ENCODE data around the gene NCF4. TPM values are rescaled to one million over a fixed set of nuclear protein-coding genes. Genes with fewer than 3 reads are reported as not detected.

The NCF4 gene
- total and polyA plus RNA-seq, 2 donors (not counting 1 experiment from before 2014, with no cell fraction given) = 118 to 175 TPM

DNA sequence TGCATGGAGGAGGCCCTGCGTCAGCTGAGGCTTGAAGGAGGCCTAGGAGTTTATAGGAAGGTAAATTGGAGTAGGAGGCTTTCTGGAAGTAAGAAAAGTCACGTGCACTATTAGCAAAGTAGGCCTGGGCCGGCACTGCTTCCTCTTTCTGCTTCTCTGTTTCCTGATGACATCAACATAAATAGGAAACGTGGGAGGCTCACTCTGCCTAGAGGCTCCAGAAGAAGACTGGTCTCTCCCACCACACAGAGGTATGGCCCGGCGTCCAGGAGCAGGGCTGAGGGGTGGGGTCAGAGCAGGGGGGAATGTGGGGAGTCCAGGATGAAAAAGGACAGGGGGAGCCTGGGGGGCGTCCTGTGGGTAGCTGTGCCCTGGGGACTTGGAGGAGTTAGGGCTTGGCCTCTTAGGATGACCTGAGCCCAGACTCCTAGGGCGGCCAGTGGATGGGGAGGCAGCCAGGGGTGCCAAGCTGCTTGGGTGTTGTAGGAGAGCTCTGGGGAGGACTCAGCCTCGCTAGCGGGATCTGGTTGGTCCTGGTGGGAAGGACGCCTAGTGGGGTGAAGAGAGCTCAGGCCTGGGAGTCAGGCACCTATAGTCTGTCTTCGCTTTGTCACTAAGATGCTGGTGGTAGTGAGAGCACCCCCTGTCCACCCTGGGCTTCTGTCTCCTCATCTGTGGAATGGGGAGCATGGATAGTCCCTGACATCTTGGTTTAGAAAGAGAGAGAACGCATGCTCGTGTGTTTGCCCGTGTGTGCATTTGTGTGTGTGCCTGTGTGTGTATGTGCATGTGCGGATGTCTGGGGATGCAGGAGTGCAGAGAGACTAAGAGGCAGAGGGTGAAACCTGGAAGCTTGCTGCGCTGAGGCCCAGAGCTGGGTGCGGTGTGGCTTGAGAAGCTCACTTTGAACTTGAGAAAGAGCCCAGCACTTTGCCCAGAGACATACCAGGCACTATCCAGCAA is 52.9 kb downstream of the NCF4 start, which contains the start of gene CSF2RB:
Gene CSF2RB (plus strand): TSS at position 202 of the 963 bp plus-strand sequence. CDS start 8,580 bp downstream, outside the sequence.
- Mint-ChIP-seq H3K4me1 (peaks cover 40% of the 10 kb centered on the region), H3K27ac (peak within 1 kb of the TSS; percentile 90), H3K27me3 (peaks cover 3% of the 10 kb centered on the region), H3K4me3 (peak within 1 kb of the TSS; percentile 93), H3K9me3 (ENCODE audit: insufficient read depth) (no peaks in the 10 kb centered on the region)
- Histone ChIP-seq H4K20me1 (ENCODE audit: control insufficient read depth, insufficient read depth, low read length, poor library complexity, severe bottlenecking) (peaks cover 9% of the 10 kb centered on the region), H3K4me1 (ENCODE audit: control insufficient read depth in 2 of 2, insufficient read depth in 2 of 2, low read length in 2 of 2) (peaks cover 14 to 19% of the 10 kb centered on the region in 2 donors), H3K27ac (ENCODE audit: low read length in 2 of 2) (peak within 1 kb of the TSS; percentile 87 to 91), H3K79me2 (ENCODE audit: control insufficient read depth, insufficient read depth, low read length) (peaks cover 51% of the 10 kb centered on the region), H3K36me3 (replicated peaks in 1 of 2; ENCODE audit: control extremely low read depth in 1 of 2, control insufficient read depth in 1 of 2, extremely low read depth in 1 of 2, insufficient read depth in 2 of 2, low read length in 1 of 2) (peaks cover 0 to 5% of the 10 kb centered on the region in 2 experiments), H3K4me2 (replicated peaks; ENCODE audit: low read depth, low read length, poor library complexity, severe bottlenecking) (peak within 1 kb of the TSS; percentile 86), H3K9ac (ENCODE audit: low read length) (peak within 1 kb of the TSS; percentile 88), H3K4me3 (ENCODE audit: control extremely low read depth in 1 of 5, extremely low read depth in 1 of 5, insufficient read depth in 1 of 5, low read depth in 2 of 5, low read length in 4 of 5) (peak within 1 kb of the TSS; percentile 61 to 77 (median 76)), H2AFZ (ENCODE audit: insufficient read depth, low read depth, low read length, poor library complexity, severe bottlenecking) (peak within 1 kb of the TSS; percentile 79), H3K9me3 (ENCODE audit: control extremely low read depth in 1 of 3, control insufficient read depth in 2 of 3, insufficient read depth in 1 of 3, low read length in 2 of 3) (peaks cover 0 to 1% (median 1%) of the 10 kb centered on the region in 3 donors), H3K27me3 (replicated peaks in 1 of 4; ENCODE audit: control extremely low read depth in 1 of 4, control insufficient read depth in 3 of 4, insufficient read depth in 4 of 4, low read length in 3 of 4) (no peaks in the 10 kb centered on the region)
- ChIA-PET CTCF (interaction anchor here (0.6 to 3.6 kb wide), 4 partner anchors 52 to 1504 kb away, joined by 3 to 30 read pairs (median 6); partner anchors contain the start of gene NCF4), POLR2A (interaction anchor here (1.1 to 1.3 kb wide), 2 partner anchors 53 to 384 kb away, joined by 3 to 8 read pairs; partner anchors contain the start of genes EIF3D and NCF4)
- 31% methylated on average over 15 of the region's 18 CpGs for WGBS (ENCODE audit: insufficient coverage)
- peak; percentile 77 for DNase-seq
- intact Hi-C loops (cut with micrococcal nuclease) = loop anchor here (2.0 kb wide), 1 partner anchor 53 kb away; the partner anchor contains the start of gene NCF4
- ATAC-seq (ENCODE audit: low read depth) = peak; percentile 87
- TF ChIP-seq EZH2 (IDR thresholded peaks at IDR 0.05; ENCODE audit: borderline replicate concordance, insufficient read depth, low read depth, low read length, poor library complexity, severe bottlenecking) = no peak
- TF ChIP-seq, protein P1, sequence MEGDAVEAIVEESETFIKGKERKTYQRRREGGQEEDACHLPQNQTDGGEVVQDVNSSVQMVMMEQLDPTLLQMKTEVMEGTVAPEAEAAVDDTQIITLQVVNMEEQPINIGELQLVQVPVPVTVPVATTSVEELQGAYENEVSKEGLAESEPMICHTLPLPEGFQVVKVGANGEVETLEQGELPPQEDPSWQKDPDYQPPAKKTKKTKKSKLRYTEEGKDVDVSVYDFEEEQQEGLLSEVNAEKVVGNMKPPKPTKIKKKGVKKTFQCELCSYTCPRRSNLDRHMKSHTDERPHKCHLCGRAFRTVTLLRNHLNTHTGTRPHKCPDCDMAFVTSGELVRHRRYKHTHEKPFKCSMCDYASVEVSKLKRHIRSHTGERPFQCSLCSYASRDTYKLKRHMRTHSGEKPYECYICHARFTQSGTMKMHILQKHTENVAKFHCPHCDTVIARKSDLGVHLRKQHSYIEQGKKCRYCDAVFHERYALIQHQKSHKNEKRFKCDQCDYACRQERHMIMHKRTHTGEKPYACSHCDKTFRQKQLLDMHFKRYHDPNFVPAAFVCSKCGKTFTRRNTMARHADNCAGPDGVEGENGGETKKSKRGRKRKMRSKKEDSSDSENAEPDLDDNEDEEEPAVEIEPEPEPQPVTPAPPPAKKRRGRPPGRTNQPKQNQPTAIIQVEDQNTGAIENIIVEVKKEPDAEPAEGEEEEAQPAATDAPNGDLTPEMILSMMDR (IDR thresholded peaks at IDR 0.05) = no peak

Measured in B cell (primary cell).